T-helper 2 cell treated with Interferon-gamma antibody and Interleukin-4, amounts not matched to agents 100 ng/mL and 5 ng/mL, for 36 hours (primary cell): ENCODE measurements around the gene SLC25A13. TPM values are rescaled to one million over a fixed set of nuclear protein-coding genes. Genes with fewer than 3 reads are reported as not detected.
"Not testable (repeated sequence)": the region's sequence is repeated elsewhere in the genome, so short reads cannot be mapped to it uniquely, and the experiment has no call there.

ENCODE experiments used
- intact Hi-C: fragments of 100-400 bp; cut with micrococcal nuclease; formaldehyde crosslinking; loops from one replicate; pipeline ENCODE4 v1.15.1; 2023
- total RNA-seq: library from RNA; stranded (reverse); gene quantifications from 2 replicates; pipeline ENCODE4 v1.2.3, GENCODE V29; 2022

SLC25A13 gene
- total RNA-seq, 1 donor from 2014 or later, result 15.8 TPM

GRCh38 chr7:96174812-96175211 is 147.1 kb downstream of the SLC25A13 start:
- intact Hi-C loops, result no loop called here

GRCh38 chr7:96173781-96174180 is 148.1 kb downstream of the SLC25A13 start:
- intact Hi-C loops, result no loop called here

- intact Hi-C loops, result no loop called here
Observed at GRCh38 chr7:96169439-96169838, 152.5 kb downstream of the SLC25A13 start.

GRCh38 chr7:96167424-96167823 is 154.5 kb downstream of the SLC25A13 start:
- intact Hi-C loops, result no loop called here

GRCh38 chr7:96161897-96162296 is 160.0 kb downstream of the SLC25A13 start:
- intact Hi-C loops, result no loop called here

GRCh38 chr7:96157856-96158255 is 164.0 kb downstream of the SLC25A13 start:
- intact Hi-C loops, result no loop called here

- intact Hi-C loops, result not testable (repeated sequence)
Observed at GRCh38 chr7:96154506-96154905, 167.4 kb downstream of the SLC25A13 start.

GRCh38 chr7:96152706-96153105 is 169.2 kb downstream of the SLC25A13 start:
- intact Hi-C loops, result no loop called here

- intact Hi-C loops, result no loop called here
Observed at GRCh38 chr7:96151889-96152288, 170.0 kb downstream of the SLC25A13 start.

- intact Hi-C loops, result no loop called here
Observed at GRCh38 chr7:96144260-96144526, 177.7 kb downstream of the SLC25A13 start.

- intact Hi-C loops, result no loop called here
Observed at GRCh38 chr7:96143495-96144259, 178.2 kb downstream of the SLC25A13 start.

GRCh38 chr7:96136600-96137239 is 185.2 kb downstream of the SLC25A13 start:
- intact Hi-C loops, result no loop called here

- intact Hi-C loops, result no loop called here
Observed at GRCh38 chr7:96135241-96135640, 186.7 kb downstream of the SLC25A13 start.

GRCh38 chr7:96131525-96131924 is 190.4 kb downstream of the SLC25A13 start:
- intact Hi-C loops, result no loop called here

GRCh38 chr7:96127746-96128145 is 194.2 kb downstream of the SLC25A13 start:
- intact Hi-C loops, result no loop called here

- intact Hi-C loops, result no loop called here
Observed at GRCh38 chr7:96126382-96126781, 195.5 kb downstream of the SLC25A13 start.

GRCh38 chr7:96122746-96123145 is 199.2 kb downstream of the SLC25A13 start:
- intact Hi-C loops, result no loop called here

GRCh38 chr7:96121752-96122151 is 200.1 kb downstream of the SLC25A13 start:
- intact Hi-C loops, result no loop called here

- intact Hi-C loops, result no loop called here
Observed at GRCh38 chr7:96120445-96121225, 201.3 kb downstream of the SLC25A13 start.

GRCh38 chr7:96118449-96119001 is 203.4 kb downstream of the SLC25A13 start:
- intact Hi-C loops, result no loop called here

GRCh38 chr7:96116173-96116572 is 205.7 kb downstream of the SLC25A13 start:
- intact Hi-C loops, result no loop called here

- intact Hi-C loops, result no loop called here
Observed at GRCh38 chr7:96114190-96114589, 207.7 kb downstream of the SLC25A13 start.
